HG03432 (cell line): Measurements from ENCODE around the gene PPP6R2.

Experiments
- ATAC-seq: cut with Tn5 transposase; IDR thresholded peaks from one replicate; pipeline ENCODE4 v1.9.1; 2021; ENCODE audit warnings: mild to moderate bottlenecking, moderate library complexity; ENCODE audit not compliant: unreplicated experiment

PPP6R2 gene

DNA sequence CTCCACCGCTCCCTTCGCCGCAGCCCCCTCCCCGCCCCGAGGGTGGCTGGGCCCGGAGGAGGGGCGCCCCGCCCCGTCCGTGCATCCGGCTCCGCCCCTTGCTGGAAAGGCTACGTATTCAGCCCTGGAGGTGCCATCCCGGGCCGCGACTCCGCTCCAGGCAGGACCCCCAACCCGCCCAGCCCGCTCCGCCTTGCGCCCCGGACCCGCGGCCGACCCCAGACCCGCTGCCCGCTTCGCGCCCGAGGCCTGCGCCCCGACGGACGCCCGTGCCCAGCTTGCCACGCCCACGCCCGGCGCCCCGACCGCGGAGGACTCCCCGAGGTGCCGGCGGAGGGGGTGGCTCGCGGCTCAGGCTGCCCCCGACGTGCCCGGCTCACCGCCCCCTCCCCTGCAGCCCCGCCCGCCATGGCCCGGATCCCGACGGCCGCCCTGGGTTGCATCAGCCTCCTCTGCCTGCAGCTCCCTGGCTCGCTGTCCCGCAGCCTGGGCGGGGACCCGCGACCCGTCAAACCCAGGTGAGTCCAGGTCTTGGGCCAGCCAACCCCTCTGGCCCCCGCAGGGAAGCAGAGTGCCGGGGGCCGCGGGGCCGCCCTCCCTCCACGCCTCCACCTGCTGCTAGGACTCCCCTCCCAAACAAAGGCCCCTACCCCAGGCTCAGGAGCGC, 138.4 kb downstream of the PPP6R2 start, which contains the start of gene ADM2:
ADM2 (plus strand) TSS at position 104 of the 667 bp plus-strand sequence; CDS start at position 409, 305 bp downstream.
- no peak for ATAC-seq

- ATAC-seq, result no peak
These were observed 139.3 kb downstream of the PPP6R2 start for GRCh38 chr22:50482107-50483074.

GRCh38 chr22:50483106-50483505, 140.0 kb downstream of the PPP6R2 start:
- no peak for ATAC-seq

DNA sequence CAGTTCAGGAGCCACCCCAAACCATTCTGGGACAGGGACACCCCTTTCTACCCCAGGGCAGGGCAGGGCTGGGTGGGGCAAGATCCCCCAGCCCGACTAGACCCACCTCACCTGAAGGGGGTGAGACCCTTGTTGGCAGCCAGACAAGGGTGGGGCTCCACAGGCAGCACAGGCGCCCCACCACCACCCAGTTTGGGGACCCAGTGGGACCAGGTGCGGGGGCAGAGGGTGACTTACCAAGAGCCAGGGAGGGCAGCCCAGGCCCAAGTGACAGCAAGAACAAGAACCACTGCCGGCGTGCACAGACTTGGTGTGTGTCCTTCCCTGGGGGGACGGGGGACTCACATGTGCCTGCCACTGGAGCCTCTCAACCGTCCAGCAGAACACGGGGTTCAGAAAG, 140.4 kb downstream of the PPP6R2 start:
- no peak for ATAC-seq

DNA sequence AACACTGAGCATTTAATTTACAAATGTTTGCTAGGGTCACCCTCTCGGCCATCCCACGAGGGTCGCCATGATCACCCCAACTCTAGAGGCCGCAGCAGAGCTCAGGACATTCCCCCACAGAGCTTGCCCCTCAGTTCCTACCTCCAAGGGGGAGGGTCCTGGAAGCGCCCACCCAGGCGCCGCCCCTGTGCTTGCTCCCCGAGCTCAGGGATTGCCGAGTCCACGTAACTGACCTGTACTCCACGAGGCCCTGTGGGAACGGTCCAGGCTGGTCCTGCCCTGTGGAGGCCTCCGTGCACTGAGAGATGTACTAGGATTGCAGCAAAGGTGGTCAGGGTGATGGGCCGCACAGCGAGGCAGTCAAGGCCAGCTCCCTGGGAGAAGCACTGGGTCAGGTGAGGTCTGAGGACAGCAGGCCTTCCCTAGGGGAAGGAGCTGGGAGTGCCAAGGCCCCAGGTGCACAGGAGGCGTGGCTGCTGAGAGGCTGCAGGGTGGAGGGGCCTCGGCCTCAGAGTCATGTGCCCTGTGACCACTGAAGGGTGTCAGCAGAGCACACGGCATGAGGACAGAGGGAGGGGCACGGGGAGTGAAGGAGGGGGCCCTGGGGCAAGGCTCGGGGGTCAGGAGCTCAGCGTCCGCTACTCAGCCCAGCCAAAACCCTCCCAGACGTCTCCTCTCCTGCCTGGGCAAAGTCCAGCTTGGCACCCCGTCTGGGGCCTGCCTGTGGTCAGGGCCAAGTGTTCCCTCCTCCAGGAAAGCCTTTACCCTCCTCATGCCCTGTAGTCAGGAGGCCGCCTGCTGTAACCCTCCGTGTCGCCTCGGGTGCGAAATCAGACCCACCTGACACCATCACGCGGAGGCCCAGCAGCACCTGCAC, 141.1 kb downstream of the PPP6R2 start:
- ATAC-seq, result no peak

DNA sequence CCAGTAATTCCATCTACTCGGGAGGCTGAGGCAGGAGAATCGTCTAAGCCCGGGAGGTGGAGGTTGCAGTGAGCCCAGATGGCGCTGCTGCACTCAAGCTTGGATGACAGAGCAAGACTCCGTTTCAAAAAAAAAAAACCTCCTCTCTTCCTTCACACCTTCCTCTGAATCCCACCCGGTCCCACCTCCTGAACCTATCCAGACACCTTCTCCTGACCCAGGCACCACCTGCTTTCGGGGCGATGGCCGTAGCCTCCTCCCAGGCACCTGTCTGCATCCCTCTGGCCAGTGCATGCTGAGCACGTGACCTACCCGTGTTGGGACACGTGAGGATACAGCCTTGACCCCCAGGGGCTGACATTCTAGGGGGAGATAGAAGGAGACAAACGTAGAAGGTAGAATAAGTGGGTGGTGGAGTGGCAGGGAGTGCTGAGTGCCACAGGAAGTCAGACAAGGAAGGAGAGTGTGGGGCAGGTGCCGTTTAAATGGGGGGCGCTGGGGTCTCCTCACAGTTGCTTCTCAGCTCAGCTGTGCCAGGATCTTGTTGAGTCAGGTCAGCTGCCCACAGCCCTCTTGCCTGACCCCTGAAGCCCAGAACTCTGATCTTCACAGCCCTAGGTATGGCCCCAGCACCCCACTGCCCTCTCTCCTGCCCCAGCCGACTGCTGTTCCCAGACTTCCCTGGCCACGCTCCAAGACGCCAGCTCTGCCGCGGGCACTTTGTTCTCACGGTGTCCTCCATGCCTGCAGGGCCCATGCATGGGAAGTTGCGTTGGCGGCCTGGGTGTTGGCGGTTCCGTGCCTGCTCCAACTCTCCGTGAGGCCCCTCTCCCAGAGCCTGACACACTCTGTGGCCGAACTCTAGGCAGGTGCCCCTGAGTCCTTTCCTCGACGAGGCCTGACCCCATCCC, 142.3 kb downstream of the PPP6R2 start:
- ATAC-seq, result no peak

DNA sequence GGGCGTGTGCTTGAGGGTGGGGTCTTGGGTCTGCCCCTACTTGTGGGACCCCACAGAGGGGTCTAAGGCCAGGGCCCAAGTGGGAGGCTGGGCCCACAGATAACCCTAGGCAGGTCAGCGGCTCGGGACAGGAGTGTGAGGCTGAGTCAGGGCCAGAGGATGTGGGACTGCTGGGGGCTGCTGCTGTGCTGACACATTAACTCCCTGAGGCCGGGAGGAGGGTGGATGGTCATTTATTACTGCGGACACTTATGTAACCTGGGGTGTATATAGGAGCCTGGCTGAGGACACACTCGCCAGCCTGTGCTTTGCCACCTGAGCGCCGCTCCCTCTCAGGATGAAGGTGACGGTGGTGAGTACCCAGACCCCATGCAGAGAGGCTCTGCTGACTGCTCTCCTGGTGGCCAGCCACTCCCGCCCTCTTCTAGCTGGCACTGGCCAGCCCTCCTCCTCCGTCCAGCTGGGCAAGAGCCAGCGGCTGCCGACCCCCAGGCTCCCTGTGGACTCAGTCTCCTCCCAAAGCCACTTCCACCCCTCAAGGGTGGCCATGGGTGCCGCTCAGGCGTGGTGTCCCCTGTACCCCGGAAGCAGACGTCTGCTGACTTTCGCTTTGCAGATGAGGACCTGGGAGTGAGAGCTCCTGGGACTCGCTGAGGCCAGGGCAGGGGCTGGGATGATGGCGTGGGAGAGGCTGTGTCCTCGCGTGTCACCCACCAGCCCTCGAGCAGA, 143.6 kb downstream of the PPP6R2 start, which contains the start of gene MIOX:
MIOX (plus strand) TSS at position 299 of the 729 bp plus-strand sequence; CDS start at position 338, 39 bp downstream.
- no peak for ATAC-seq

DNA sequence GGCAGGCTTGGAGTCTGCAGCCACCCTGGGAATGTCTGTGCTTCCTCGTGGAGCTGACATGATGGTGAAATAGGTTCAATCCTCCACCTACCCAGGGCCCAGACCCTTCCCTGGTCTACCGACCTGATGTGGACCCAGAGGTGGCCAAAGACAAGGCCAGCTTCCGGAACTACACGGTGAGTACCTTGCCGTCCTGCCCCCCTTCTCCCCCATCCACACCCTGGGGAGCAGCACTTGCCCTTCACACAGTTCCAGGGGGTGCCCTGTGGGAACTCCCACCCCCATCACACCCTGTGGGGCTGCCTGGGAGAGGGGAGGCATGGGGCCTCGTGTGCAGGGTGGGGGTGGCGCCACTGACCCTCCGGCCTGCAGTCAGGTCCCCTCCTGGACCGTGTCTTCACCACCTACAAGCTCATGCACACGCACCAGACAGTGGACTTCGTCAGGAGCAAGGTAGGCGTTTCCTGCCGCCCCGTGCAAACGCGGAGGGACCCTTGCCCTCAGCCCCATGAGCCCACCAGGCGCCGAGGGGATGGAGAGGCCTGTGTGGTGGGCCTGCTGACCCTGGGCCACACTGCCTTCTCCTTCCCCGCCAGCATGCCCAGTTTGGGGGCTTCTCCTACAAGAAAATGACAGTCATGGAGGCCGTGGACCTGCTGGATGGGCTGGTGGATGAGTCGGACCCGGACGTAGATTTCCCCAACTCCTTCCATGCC, 144.3 kb downstream of the PPP6R2 start:
- ATAC-seq, result no peak

GRCh38 chr22:50488006-50488677, 145.0 kb downstream of the PPP6R2 start:
- no peak for ATAC-seq

DNA sequence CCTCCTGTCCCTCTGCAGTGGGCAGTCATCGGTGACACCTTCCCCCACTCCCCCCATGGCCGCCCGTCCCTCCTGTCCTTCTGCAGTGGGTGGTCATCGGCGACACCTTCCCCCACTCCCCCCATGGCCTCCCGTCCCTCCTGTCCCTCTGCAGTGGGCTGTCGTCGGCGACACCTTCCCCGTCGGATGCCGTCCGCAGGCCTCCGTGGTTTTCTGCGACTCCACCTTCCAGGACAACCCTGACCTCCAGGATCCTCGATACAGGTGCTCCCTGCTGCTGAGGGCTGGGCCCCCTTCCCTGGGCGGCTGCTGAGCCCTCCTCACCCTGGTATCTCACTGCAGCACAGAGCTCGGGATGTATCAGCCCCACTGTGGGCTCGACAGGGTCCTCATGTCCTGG, 145.8 kb downstream of the PPP6R2 start:
- ATAC-seq, result no peak

GRCh38 chr22:50489363-50490243, 146.5 kb downstream of the PPP6R2 start:
- no peak for ATAC-seq

DNA sequence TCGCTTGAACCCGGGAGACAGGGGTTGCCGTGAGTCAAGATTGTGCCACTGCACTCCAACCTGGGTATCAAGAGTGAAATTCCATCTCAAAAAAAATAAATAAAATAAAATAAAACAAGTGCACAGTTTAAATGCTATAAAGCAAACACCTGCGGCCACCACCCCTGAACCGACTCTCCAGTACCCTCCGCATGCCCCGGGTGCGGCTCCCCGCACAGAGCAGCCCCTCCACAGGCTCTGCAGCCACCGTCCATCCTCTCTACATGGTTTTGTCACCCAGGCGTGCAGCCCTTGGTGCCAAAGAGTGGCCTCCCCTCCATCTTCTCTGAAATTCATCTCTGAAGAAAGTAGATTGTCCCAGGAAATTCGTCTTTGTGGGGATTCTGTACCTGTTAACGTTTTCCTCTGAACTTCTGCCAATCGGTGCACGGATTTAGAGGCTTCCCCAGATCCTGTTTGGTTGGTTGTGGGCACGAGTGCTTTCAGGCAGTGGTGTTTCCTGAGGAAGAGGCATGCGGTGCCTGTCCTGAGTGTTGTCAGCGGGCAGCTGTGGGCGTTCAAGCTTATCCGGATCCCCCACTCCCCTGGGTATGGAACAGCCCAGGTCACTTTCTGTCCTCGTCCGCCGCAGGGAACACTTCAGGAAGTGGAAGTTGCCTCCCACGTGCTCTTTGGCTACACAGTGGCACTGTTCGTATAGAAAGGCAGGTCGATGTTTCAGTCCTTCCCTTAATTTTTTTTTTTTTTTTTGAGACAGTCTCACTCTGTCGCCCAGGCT, 147.6 kb downstream of the PPP6R2 start:
- ATAC-seq, result no peak
